DOHH2 (cell line): ENCODE results near the gene FAIM2.

ENCODE experiments used
- H3F3A ChIP-seq: fragments of 200-600 bp; sonication (generic), shearing (Covaris generic); 2 replicates; pipeline ENCODE4 v1.6.0; 2016; ENCODE audit warnings: antibody characterized with exemption, mild to moderate bottlenecking; ENCODE audit not compliant: control insufficient read depth, insufficient read depth
- H3K27ac ChIP-seq: fragments of 200-600 bp; sonication (generic); 2 replicates; pipeline ENCODE4 v1.5.1; 2014; ENCODE audit warnings: low read depth, mild to moderate bottlenecking, low read length, moderate library complexity
- H3K27me3 ChIP-seq: fragments of 200-600 bp; sonication (generic); 2 replicates; pipeline ENCODE4 v1.6.1; 2014; ENCODE audit warnings: mild to moderate bottlenecking, low read length, mixed read lengths; ENCODE audit not compliant: control insufficient read depth
- H3K36me3 ChIP-seq: fragments of 200-600 bp; sonication (generic); 2 replicates; pipeline ENCODE4 v1.6.1; 2014; ENCODE audit warnings: mild to moderate bottlenecking, low read length, moderate library complexity, mixed read lengths; ENCODE audit not compliant: control insufficient read depth
- H3K4me1 ChIP-seq: fragments of 200-600 bp; sonication (generic); 2 replicates; pipeline ENCODE4 v1.6.1; 2014; ENCODE audit warnings: mild to moderate bottlenecking, low read length, mixed read lengths; ENCODE audit not compliant: control insufficient read depth
- H3K4me2 ChIP-seq: fragments of 200-600 bp; sonication (generic); 2 replicates; pipeline ENCODE4 v1.6.0; 2014; ENCODE audit warnings: mild to moderate bottlenecking, low read length, moderate library complexity
- H3K4me3 ChIP-seq: fragments of 200-600 bp; sonication (generic); 2 replicates; pipeline ENCODE4 v1.5.1; 2014; ENCODE audit warnings: mild to moderate bottlenecking, low read length, mixed read lengths
- H3K79me2 ChIP-seq: fragments of 200-600 bp; sonication (generic); 2 replicates; pipeline ENCODE4 v1.6.1; 2014; ENCODE audit warnings: mild to moderate bottlenecking, low read length, mixed read lengths; ENCODE audit not compliant: control insufficient read depth
- H3K9me2 ChIP-seq: fragments of 200-600 bp; sonication (generic); replicated peaks from 2 replicates; pipeline ENCODE4 v1.6.1; 2014; ENCODE audit warnings: mild to moderate bottlenecking, low read length, mixed read lengths; ENCODE audit not compliant: control insufficient read depth
- H3K9me3 ChIP-seq: fragments of 200-600 bp; sonication (generic); 2 replicates; pipeline ENCODE4 v1.6.1; 2014; ENCODE audit warnings: antibody characterized with exemption, low read length, mixed read lengths; ENCODE audit not compliant: control insufficient read depth, insufficient read depth
- H4K20me1 ChIP-seq: fragments of 200-600 bp; sonication (generic); 2 replicates; pipeline ENCODE4 v1.6.0; 2014; ENCODE audit warnings: low read depth, mild to moderate bottlenecking, antibody characterized with exemption, low read length, moderate library complexity; ENCODE audit not compliant: control insufficient read depth, insufficient read depth
- EZH2phosphoT487 ChIP-seq: fragments of 200-600 bp; sonication (generic); IDR thresholded peaks from 2 replicates; pipeline ENCODE4 v1.6.1; 2017; ENCODE audit warnings: borderline replicate concordance, mild to moderate bottlenecking, antibody characterized with exemption, low read length, moderate library complexity, mixed read lengths
- TF ChIP-seq, protein P1 (sequence below): fragments of 200-600 bp; sonication (generic); IDR thresholded peaks from one replicate; pipeline ENCODE4 v1.5.1; 2014; ENCODE audit warnings: antibody characterized with exemption, mild to moderate bottlenecking, low read depth, low read length; ENCODE audit not compliant: poor library complexity, severe bottlenecking

Gene FAIM2

DNA sequence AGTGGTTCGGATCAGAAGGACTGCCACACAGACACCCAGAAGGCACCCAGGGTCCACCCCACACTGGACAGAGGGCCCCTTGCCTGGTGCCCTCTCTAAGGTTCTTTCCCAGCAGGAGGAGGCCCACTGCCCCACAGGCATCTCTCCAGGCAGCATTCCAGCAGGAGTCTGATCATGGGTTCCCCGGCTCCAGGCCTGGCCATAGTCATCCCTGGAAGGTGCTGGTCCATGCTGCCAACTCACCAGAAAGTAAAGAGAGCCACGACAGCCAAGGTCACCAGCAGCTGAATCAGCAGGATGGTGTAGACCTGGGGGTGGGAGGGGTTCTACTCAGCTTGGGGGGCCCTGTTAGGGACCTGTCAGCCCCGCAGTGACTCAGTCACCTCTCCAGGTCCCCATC lies 6.4 kb downstream of the FAIM2 start:
- Histone ChIP-seq H3K9me3 (no peaks in the 10 kb centered on the region), H3K9me2 (no peaks in the 10 kb centered on the region), H4K20me1 (no peaks in the 10 kb centered on the region), H3K79me2 (no peaks in the 10 kb centered on the region), H3K4me3 (no peak overlapping the region), H3K4me1 (no peaks in the 10 kb centered on the region), H3K36me3 (no peaks in the 10 kb centered on the region), H3K27ac (no peak overlapping the region), H3K27me3 (peaks cover 22% of the 10 kb centered on the region; the same call in 1 of the 2 replicates), H3K4me2 (no peak overlapping the region), H3F3A (no peaks in the 10 kb centered on the region)
- TF ChIP-seq, protein P1, sequence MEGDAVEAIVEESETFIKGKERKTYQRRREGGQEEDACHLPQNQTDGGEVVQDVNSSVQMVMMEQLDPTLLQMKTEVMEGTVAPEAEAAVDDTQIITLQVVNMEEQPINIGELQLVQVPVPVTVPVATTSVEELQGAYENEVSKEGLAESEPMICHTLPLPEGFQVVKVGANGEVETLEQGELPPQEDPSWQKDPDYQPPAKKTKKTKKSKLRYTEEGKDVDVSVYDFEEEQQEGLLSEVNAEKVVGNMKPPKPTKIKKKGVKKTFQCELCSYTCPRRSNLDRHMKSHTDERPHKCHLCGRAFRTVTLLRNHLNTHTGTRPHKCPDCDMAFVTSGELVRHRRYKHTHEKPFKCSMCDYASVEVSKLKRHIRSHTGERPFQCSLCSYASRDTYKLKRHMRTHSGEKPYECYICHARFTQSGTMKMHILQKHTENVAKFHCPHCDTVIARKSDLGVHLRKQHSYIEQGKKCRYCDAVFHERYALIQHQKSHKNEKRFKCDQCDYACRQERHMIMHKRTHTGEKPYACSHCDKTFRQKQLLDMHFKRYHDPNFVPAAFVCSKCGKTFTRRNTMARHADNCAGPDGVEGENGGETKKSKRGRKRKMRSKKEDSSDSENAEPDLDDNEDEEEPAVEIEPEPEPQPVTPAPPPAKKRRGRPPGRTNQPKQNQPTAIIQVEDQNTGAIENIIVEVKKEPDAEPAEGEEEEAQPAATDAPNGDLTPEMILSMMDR: no peak

DNA sequence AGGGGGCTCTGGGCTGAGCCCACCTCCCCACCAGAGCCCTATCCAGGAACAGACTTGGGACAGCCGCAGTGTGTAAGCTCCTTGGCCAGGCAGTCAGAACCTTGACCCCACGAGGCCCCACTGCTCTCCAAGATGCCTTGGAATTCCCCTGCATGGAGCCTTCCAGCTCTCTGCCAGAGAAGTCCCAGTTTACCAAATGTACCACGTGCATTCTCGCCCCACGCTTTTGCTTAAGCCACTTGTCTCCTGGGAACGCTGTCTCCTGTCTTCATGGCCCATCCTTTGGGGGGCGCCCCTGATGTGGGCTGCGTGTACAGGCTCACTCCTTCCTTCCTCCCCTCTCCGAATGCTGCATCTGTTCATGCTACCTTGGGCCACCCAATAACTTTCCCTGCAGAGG lies 7.9 kb downstream of the FAIM2 start:
- Histone ChIP-seq H3K9me3 (no peaks in the 10 kb centered on the region), H4K20me1 (no peaks in the 10 kb centered on the region), H3K9me2 (no peaks in the 10 kb centered on the region), H3K27me3 (peaks cover 29% of the 10 kb centered on the region; the same call in 1 of the 2 replicates), H3F3A (no peaks in the 10 kb centered on the region), H3K4me1 (no peaks in the 10 kb centered on the region), H3K4me2 (no peak overlapping the region), H3K36me3 (no peaks in the 10 kb centered on the region), H3K27ac (no peak overlapping the region), H3K79me2 (no peaks in the 10 kb centered on the region), H3K4me3 (no peak overlapping the region)
- no peak for TF ChIP-seq EZH2phosphoT487
- TF ChIP-seq, protein P1: no peak

DNA sequence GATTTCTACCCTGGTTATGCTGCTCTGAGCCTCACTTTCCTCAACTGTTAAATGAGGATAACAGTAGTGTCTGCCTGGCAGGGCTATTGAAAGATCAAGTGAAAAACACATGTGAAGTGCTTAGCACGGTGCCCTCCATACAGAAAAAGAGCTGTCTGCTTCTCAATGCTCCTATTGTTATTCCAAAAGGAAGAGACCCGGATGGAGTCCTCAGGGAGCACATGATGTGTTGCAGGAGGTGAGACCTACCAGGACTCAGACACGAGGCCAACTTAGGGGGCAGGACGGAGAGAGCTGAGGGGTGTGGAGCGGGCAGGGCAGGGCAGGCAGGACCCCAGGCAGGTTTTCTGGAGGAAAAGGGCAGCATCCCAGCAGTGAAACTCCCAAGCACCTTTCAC lies 8.9 kb downstream of the FAIM2 start:
- no peaks in the 10 kb centered on the region for H3K9me3 ChIP-seq
- H3F3A ChIP-seq: no peaks in the 10 kb centered on the region
- H3K9me2 ChIP-seq: no peaks in the 10 kb centered on the region
- H3K4me1 ChIP-seq: no peaks in the 10 kb centered on the region
- no peak overlapping the region for H3K27ac ChIP-seq
- no peak overlapping the region for H3K4me3 ChIP-seq
- no peak overlapping the region for H3K4me2 ChIP-seq
- H4K20me1 ChIP-seq: no peaks in the 10 kb centered on the region
- H3K36me3 ChIP-seq: no peaks in the 10 kb centered on the region
- H3K27me3 ChIP-seq: peaks cover 26% of the 10 kb centered on the region; the same call in 1 of the 2 replicates
- no peaks in the 10 kb centered on the region for H3K79me2 ChIP-seq
- no peak for TF ChIP-seq EZH2phosphoT487
- TF ChIP-seq, protein P1: no peak
